NCI-H1694 treated with DMSO at 0.1 percent for 48 hours (cell line): ENCODE results near the gene CD320.
"Not testable (repeated sequence)": the region's sequence is repeated elsewhere in the genome, so short reads cannot be mapped to it uniquely, and the experiment has no call there.

Source experiments
- DNase-seq: peaks from one replicate; lab custom pipeline; 2025; lab: John Stamatoyannopoulos, UW

The CD320 gene

GRCh38 chr19:8308891-8309291 lies 733 bp upstream of the CD320 start:
- DNase-seq: no peak

DNA sequence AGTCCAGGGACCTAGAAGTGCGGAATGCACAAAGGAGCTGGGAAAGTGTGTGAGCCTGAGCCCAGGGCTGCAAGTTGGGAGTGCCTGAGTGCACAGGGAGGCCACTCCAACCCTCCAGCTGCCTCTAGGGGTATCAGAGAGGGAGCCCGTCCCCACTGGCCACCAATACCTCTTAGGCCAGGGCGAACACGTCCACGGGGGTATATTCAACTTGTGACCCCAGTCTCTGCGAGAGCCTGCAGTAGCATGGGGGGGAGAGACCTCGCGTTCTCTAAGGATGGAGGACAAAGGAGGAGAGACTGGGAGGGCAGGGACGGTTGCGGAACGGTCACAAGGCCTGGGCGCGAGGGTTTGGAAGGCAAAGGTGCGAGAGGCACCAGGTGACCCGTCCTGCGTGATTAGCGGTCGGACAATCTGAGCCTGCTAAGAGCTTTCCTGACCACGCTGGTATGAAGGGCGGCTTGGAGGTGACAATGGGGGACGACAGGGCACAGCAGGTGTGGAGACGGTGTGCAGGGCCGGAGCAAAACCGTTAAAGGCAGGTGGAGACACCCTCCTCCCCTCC lies 676 bp downstream of the CD320 start:
- DNase-seq: no peak

DNA sequence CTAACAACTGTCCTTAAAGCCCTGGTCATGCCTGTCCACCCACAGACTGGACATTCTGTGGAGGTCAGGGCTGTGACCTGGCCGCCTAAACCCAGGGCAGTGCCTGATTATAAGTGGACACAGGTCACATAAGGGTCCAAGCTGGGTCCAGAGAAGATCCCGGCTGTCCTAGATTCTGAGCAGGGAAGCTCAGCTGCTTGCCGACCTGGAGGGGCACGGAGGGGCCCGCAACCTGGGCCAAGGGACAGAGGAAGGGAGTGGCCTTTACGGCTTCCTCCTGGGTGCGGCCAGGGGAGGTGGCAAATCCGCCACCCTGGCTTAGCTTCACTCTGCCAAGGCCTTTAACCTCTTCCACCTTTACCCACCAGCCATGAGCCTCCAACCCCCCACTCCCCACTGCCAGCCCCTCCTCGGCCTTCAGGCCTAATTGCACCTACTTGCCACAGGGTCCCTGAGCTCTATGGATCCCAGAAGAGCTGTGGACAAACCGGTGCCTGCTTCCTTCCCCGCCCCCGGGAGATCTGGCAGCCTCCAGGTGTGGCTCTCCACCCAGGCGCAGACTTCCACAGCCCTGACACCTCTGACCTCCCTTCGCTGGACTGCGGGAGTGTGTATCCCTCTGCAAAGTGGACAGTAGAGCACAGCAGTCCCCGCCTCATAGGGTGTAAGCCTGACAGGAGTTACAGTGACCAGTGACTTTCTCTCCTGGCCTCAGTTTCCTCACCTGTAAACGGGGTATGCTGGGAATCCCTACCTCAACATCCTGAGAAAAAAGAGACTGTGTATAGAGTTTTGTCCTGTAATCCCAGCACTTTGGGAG lies 1.7 kb downstream of the CD320 start:
- no peak for DNase-seq

DNA sequence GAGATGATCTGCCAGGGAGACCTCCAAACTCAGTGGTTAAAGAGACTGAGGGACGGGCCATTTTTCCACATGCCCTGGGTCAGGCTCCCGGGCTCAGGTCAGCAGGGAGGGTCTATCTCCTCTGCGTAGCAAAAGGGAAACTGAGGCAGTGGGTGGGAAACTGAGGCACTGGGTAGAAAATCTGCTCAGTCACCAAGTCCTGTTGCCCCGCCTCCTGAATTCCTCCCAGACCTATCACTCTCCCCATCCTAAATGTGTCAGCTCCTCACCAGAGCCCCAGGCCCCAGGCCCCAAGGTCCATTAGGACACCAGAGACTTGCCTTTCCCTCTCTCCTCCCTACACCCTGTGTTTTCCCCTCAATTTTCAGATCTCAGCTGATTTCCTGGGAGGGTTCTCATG lies 2.4 kb downstream of the CD320 start:
- no peak for DNase-seq

GRCh38 chr19:8304841-8305621 lies 3.1 kb downstream of the CD320 start:
- no peak for DNase-seq

- DNase-seq: no peak
Measured at GRCh38 chr19:8302734-8303133, 5.4 kb downstream of the CD320 start.

- no peak for DNase-seq
Measured at GRCh38 chr19:8302357-8302691, 5.8 kb downstream of the CD320 start.

DNA sequence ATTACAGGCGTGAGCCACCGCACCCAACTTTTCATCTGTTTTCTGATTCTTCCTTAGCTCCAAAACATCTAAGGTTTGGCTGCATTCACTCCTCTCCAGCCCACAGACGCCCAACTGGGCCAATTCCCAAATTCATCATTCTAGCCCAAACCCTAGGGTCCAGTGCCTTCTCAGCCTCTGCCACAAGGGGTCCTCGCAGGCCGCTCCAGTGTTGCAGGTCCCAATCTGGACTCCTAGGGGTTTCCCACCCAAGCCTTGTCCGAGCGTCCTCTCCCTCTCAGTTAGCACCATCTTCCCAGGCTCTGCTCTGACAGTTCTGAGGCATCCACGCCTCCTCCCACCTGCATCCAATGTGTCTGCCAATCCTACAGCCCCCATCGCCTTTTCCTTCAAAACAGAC lies 16.8 kb downstream of the CD320 start:
- not testable (repeated sequence) for DNase-seq

DNA sequence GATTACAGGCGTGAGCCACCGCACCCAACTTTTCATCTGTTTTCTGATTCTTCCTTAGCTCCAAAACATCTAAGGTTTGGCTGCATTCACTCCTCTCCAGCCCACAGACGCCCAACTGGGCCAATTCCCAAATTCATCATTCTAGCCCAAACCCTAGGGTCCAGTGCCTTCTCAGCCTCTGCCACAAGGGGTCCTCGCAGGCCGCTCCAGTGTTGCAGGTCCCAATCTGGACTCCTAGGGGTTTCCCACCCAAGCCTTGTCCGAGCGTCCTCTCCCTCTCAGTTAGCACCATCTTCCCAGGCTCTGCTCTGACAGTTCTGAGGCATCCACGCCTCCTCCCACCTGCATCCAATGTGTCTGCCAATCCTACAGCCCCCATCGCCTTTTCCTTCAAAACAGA lies 31.6 kb downstream of the CD320 start:
- not testable (repeated sequence) for DNase-seq

GRCh38 chr19:8269724-8270123 lies 38.4 kb downstream of the CD320 start:
- DNase-seq: no peak

GRCh38 chr19:8265872-8266271 lies 42.3 kb downstream of the CD320 start:
- no peak for DNase-seq

GRCh38 chr19:8264248-8264647 lies 43.9 kb downstream of the CD320 start:
- DNase-seq: not testable (repeated sequence)

- no peak for DNase-seq
Measured at GRCh38 chr19:8262431-8262830, 45.7 kb downstream of the CD320 start.

DNA sequence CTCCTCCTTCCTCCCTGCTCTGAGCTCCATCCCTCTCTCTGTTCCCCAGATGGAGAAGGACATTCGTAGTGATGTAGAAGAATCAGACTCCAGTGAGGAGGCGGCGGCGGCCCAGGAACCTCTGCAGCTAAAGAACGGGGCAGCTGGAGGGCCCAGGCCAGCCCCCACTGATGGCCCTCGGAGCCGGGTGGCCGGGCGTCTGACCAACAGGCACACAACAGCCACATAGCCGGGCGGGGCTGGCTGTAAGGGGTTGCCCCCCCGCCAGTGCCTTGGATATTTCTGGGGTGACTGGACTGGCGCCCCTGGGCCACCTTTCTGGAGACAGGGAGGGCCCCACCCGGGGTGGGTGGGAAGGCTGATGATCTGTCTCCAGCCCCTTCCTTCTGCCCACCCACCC lies 46.3 kb downstream of the CD320 start:
- DNase-seq: no peak

- no peak for DNase-seq
Measured at GRCh38 chr19:8261347-8261746, 46.8 kb downstream of the CD320 start.

GRCh38 chr19:8259922-8260247 lies 48.3 kb downstream of the CD320 start:
- DNase-seq: no peak

DNA sequence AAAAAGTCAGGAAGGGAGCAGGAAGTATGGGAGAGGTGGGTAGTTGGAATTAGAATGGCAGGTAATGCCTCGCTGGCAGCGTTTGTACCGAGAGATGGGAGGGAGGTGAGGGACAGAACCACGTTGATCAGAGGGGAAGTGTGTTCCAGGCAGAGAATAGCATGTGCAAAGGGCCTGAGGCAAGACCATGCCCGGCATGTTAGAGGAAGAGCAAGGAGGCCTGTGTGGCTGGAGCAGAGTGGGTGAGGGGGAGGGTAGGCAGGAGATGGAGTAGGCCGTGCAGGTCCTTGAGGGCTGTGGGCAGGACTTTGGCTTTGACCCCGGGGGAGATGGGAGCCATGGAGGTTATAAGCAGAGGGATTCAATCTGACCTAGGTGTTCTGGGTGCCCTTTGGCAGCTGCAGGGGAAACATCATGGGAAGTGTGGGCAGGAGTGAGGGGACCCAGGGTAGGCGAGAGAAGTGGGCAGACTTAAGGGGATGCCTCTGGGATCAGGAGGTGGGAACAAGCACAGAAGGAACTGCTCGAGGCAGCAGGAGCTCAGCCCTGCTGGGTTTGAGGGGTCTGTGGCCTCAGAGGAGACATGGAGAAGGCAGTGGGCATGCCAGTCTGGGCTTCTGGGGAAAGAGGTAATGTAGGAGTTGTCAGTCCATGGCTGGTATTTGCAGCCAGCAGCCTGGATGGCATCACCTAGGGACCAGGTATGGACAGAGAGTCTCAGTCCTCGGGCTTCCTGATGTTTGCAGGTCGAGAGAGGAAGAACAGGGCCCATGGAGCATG lies 48.8 kb downstream of the CD320 start:
- no peak for DNase-seq

GRCh38 chr19:8257052-8257443 lies 51.1 kb downstream of the CD320 start:
- DNase-seq: no peak

DNA sequence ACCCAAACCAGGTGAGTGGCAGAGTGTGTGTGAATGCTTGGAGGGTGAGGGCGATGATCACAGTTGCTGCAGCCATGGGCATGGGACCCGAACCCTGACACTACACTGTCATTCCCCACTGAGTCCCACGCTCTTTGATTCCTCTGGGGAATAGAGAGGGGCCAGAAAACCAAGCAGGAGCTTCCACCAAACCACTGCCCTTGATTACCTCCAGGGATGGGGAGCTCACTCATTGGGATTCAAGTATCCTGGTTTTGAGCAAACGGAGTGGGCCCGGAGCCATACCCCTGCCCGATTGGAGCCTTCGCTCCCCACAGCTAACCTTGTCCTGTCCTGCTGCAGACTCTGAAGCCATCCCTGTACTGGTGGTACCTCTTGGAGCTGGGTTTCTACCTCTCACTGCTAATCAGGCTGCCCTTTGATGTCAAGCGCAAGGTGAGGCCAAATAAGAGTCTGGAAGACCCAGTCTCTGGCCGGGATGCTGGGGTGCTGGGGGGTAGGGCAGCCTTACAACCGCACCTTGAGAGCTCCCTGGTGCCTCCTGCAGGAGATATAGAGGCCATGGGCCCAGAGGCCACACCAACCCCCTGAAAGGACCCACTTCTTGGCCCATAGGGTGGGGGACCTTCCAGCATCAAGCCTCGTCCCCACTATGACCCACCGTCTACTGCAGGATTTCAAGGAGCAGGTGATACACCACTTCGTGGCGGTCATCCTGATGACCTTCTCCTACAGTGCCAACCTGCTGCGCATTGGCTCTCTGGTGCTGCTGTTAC lies 51.7 kb downstream of the CD320 start:
- no peak for DNase-seq

- no peak for DNase-seq
Measured at GRCh38 chr19:8255426-8256125, 52.6 kb downstream of the CD320 start.
